SU-DHL-6 (cell line): Measurements from ENCODE around the gene MTIF2.

Source experiments
- H2AFZ ChIP-seq: fragments of 200-600 bp; sonication (generic); 2 replicates; pipeline ENCODE4 v1.6.1; 2014; ENCODE audit warnings: low read depth, mild to moderate bottlenecking, moderate library complexity, mixed read lengths, antibody characterized with exemption, low read length; ENCODE audit not compliant: severe bottlenecking
- H3F3A ChIP-seq: fragments of 200-600 bp; shearing (Covaris generic); 2 replicates; pipeline ENCODE4 v1.6.0; 2016; ENCODE audit warnings: antibody characterized with exemption, mild to moderate bottlenecking; ENCODE audit not compliant: insufficient read depth
- H3K27ac ChIP-seq: fragments of 200-600 bp; sonication (generic); 2 replicates; pipeline ENCODE4 v1.5.1; 2016; ENCODE audit warnings: low read depth, mild to moderate bottlenecking, low read length, moderate library complexity, mixed read lengths
- H3K27me3 ChIP-seq: fragments of 200-600 bp; sonication (generic), shearing (Covaris generic); 2 replicates; pipeline ENCODE4 v1.6.0; 2014; ENCODE audit warnings: mild to moderate bottlenecking, low read length
- H3K36me3 ChIP-seq: fragments of 200-600 bp; sonication (generic); 2 replicates; pipeline ENCODE4 v1.6.1; 2014; ENCODE audit warnings: mild to moderate bottlenecking, low read length, mixed read lengths
- H3K4me2 ChIP-seq: fragments of 300-600, 200-600 bp; shearing (Covaris generic), sonication (generic); 2 replicates; pipeline ENCODE4 v1.6.0; 2014; ENCODE audit warnings: low read length, low read depth, mild to moderate bottlenecking; ENCODE audit not compliant: poor library complexity, severe bottlenecking
- H3K4me3 ChIP-seq: fragments of 200-600 bp; sonication (generic); 2 replicates; pipeline ENCODE4 v1.5.1; 2014; ENCODE audit warnings: antibody characterized with exemption, low read length, mild to moderate bottlenecking, mixed read lengths; ENCODE audit not compliant: insufficient read depth, poor library complexity, severe bottlenecking
- H3K79me2 ChIP-seq: fragments of 200-600 bp; sonication (generic); 2 replicates; pipeline ENCODE4 v1.6.1; 2014; ENCODE audit warnings: mild to moderate bottlenecking, low read length, moderate library complexity; ENCODE audit not compliant: insufficient read depth
- H3K9ac ChIP-seq: fragments of 200-600 bp; sonication (generic); 2 replicates; pipeline ENCODE4 v1.7.0; 2014; ENCODE audit warnings: mild to moderate bottlenecking, low read length
- H3K9me2 ChIP-seq: fragments of 200-600 bp; sonication (generic); replicated peaks from 2 replicates; pipeline ENCODE4 v1.6.1; 2014; ENCODE audit warnings: low read length; ENCODE audit not compliant: insufficient read depth
- H3K9me3 ChIP-seq: fragments of 200-600 bp; sonication (generic); 2 replicates; pipeline ENCODE4 v1.6.1; 2014; ENCODE audit warnings: low read length, mixed read lengths; ENCODE audit not compliant: insufficient read depth
- H4K20me1 ChIP-seq: fragments of 200-600 bp; sonication (generic); 2 replicates; pipeline ENCODE4 v1.6.1; 2014; ENCODE audit warnings: low read depth, mild to moderate bottlenecking, antibody characterized with exemption, low read length, moderate library complexity, mixed read lengths
- CTCF ChIP-seq: fragments of 200-600 bp; sonication (generic); IDR thresholded peaks from one replicate; pipeline ENCODE4 v1.5.1; 2017; ENCODE audit warnings: antibody characterized with exemption, mild to moderate bottlenecking, low read length, moderate library complexity; ENCODE audit not compliant: insufficient read depth, poor library complexity, severe bottlenecking
- EZH2phosphoT487 ChIP-seq: fragments of 200-600 bp; sonication (generic), shearing (Covaris generic); conservative IDR thresholded peaks from 2 replicates; pipeline ENCODE4 v1.6.1; 2018; ENCODE audit warnings: mild to moderate bottlenecking, antibody characterized with exemption, low read length, moderate library complexity, mixed read lengths

The MTIF2 gene

GRCh38 chr2:55309446-55309845 lies 40.4 kb upstream of the MTIF2 start:
- Histone ChIP-seq H3K79me2 (no peaks in the 10 kb centered on the region), H3K9me2 (no peaks in the 10 kb centered on the region), H4K20me1 (0 out of 2 replicates have a peak, but pooled peaks cover 4% of the 10 kb centered on the region), H2AFZ (no peak overlapping the region), H3K4me2 (no peak overlapping the region), H3F3A (peaks cover 5% of the 10 kb centered on the region; the same call in 1 of the 2 replicates), H3K27ac (no peak overlapping the region), H3K36me3 (peaks cover 31% of the 10 kb centered on the region), H3K9me3 (no peaks in the 10 kb centered on the region), H3K9ac (no peak overlapping the region), H3K27me3 (no peaks in the 10 kb centered on the region), H3K4me3 (no peak overlapping the region)
- TF ChIP-seq EZH2phosphoT487 (no peak), CTCF (no peak)

- peaks cover 24% of the 10 kb centered on the region for H3K36me3 ChIP-seq
Observed at GRCh38 chr2:55302241-55302640, 33.2 kb upstream of the MTIF2 start.

GRCh38 chr2:55301277-55301676 lies 32.2 kb upstream of the MTIF2 start:
- 0 out of 2 replicates have a peak, but pooled peaks cover 4% of the 10 kb centered on the region for H4K20me1 ChIP-seq
- H3K4me3 ChIP-seq = no peak overlapping the region
- H3F3A ChIP-seq = peaks cover 8% of the 10 kb centered on the region
- H3K9ac ChIP-seq = no peak overlapping the region
- no peaks in the 10 kb centered on the region for H3K9me2 ChIP-seq
- no peak overlapping the region for H3K27ac ChIP-seq
- TF ChIP-seq EZH2phosphoT487 (no peak), CTCF (no peak)
- H3K36me3 ChIP-seq = peaks cover 23% of the 10 kb centered on the region
- H3K79me2 ChIP-seq = no peaks in the 10 kb centered on the region
- H2AFZ ChIP-seq = no peak overlapping the region
- H3K27me3 ChIP-seq = no peaks in the 10 kb centered on the region
- H3K9me3 ChIP-seq = no peaks in the 10 kb centered on the region
- H3K4me2 ChIP-seq = no peak overlapping the region

More at GRCh38 chr2:55302241-55302640, 33.2 kb upstream of the MTIF2 start:
- TF ChIP-seq EZH2phosphoT487 (no peak), CTCF (no peak)
- Histone ChIP-seq H2AFZ (no peak overlapping the region), H4K20me1 (0 out of 2 replicates have a peak, but pooled peaks cover 4% of the 10 kb centered on the region), H3K27ac (no peak overlapping the region), H3K4me2 (no peak overlapping the region), H3K9me2 (no peaks in the 10 kb centered on the region), H3K9me3 (no peaks in the 10 kb centered on the region), H3K79me2 (no peaks in the 10 kb centered on the region), H3K27me3 (no peaks in the 10 kb centered on the region), H3K9ac (no peak overlapping the region), H3F3A (peaks cover 8% of the 10 kb centered on the region), H3K4me3 (no peak overlapping the region)
